HG03469 (cell line): ENCODE data around the gene RPGR.

Experiments used
- ATAC-seq: cut with Tn5 transposase; IDR thresholded peaks from one replicate; pipeline ENCODE4 v1.9.1; 2021; ENCODE audit warnings: mild to moderate bottlenecking, moderate library complexity, moderate number of reproducible peaks; ENCODE audit not compliant: unreplicated experiment

Gene RPGR

DNA sequence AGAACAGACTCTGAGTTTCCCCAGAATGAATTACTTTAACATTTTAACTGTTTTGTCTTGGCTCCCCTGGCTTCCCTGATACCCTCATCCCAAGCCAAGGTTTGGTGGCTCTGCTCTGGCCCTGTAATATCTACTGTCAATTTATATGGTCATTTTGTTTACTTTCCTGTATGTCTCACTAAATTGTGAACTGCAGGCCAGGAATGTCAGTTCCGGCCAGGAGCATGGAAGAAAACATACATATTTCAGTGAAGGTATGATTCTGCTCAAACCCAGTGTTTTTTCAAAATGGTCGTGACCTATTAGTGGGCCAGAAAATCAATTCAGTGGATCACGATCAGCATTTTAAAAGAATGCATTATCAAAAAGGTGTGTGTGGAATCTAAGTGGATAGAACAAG is 1.2 kb downstream of the RPGR start:
- ATAC-seq = no peak

DNA sequence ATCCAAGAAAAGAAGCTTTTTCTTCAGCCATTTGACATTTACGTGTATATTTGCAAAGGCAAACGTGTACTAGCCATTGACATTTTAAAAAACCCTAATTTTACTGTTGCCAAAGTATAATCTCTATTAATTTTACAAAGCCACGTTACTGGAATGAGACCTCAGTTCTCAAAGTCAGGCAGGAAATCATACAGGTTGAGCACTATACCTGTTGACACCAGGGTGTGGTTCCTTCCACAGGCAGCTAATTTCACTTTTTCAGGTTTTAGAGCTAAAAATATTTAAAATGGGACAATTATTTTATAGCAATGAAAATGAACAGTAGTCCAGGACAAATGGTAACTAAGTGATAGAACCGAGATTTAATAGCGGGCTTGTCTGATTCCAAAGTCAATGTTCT is 6.5 kb downstream of the RPGR start:
- no peak for ATAC-seq

DNA sequence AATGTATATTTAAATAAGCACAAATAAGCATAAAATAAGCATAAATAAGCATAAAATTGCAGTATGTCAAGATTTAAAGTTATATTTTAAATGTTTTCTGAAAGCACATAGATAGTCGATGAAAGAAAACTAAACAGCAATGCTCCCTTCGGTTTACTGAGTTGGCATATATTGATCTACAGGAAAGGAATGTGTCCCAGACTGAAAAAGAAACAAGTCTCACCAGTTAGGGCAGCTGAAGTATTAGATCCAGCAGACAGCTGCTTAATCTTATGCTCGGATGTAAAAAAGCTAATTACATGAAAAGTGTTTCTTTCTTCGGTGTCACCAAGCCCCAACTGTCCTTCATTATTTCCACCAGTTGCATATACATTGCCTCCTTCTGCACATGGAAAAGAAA is 8.7 kb downstream of the RPGR start:
- ATAC-seq = no peak

DNA sequence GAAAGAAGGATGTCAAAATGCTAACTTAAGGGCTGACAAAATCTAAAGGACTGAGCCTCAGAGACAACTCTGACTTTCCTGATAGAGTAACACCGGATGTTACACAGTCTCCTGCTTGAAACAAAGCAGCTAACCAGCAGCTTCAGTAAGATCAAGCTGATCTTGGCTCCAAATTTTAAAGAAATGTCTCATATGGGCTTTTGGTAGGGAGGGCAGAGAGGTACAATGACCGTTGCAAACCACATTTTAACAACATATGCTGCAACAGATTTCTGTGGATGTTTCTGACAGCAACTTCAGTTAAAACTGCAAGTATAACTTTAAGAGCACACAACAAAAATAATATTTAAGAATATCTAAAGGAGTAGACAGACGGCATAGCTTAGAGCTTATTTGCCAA is 9.1 kb downstream of the RPGR start:
- ATAC-seq = no peak

DNA sequence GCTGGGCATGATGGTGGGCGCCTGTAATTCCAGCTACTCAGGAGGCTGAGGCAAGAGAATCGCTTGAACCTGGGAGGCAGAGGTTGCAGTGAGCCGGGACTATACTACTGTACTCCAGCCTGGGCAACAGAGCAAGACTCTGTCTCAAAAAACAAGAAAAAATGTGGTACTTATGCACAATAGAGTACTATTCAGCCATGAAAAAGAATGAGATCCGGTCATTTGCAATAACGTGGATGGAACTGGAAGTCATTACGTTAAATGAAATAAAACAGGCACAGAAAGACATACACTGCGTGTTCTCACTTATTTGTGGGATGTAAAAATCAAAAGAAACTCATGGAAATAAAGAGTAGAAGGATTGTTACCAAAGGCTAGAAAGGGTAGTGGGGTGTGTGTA is 12.1 kb downstream of the RPGR start:
- no peak for ATAC-seq

DNA sequence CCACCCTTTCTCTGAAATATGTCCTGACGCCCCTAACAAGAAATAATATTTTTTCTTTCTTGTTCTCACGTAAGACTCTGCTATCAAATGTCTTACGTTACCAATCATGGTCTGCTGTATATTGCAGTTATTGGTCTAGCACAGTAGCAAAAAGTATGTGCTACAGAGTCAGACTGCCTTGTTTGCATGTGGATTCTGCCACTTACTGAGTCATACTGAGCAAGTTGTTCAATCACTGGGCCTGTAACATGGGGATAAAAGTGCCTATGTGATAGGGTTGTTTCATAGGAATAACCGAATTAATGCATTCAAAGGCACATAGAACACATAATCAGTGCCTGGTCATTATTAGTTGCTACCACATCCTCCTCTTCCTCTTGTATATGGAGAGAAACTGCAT is 14.1 kb downstream of the RPGR start:
- no peak for ATAC-seq

DNA sequence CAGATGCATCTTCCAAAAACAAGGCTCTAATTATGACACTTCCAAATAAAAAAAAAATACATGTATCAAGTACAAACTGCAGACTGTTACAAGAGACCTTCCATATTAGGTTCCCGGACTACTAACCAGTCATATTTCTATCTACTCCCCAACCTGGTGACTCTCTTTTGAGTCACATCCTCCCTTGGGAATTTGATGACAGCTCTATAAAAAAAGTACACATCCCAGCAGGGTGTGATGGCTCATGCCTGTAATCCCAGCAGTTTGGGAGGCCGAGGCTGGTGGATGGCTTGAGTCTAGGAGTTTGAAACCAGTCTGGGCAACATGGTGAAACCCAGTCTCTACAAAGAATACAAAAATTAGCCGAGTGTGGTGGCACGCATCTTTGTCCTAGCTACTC is 14.9 kb downstream of the RPGR start:
- no peak for ATAC-seq

DNA sequence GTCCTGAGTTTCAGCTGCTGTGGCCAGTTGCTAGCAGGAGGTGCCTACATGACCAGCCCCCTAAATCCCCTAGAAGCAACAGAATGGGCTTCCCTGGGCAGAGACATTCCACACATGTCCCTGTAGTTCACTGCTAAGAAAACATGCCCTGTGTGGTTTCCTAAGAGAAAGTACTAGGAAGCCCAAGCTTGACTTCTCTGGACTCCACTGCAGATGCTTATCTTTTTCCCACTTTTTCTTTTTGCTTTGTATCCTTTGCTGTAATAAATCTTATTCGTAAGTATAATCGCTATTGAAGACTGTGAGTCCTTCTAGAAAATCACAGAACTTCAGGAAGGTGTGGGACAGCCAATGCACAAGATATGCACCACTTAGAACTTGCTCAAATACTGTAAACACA is 15.6 kb downstream of the RPGR start:
- no peak for ATAC-seq

DNA sequence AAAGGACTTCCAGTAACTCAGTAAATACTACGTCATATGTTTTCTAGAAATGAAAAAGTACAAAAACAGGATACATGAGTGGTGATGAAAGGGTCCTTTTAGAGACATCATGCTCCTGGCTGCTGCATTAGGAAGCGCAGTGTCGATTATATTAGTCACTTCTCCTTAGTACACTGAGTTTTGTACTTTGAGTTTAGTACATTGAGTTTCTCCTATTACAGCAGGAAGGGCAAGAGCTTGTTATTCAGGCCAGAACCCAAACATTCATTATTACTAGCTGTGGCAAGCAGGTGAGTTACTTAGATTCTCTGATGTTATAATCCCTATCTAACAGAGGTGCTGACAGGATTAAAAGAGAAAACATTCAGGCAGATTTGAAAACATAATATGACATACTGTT is 21.3 kb downstream of the RPGR start:
- no peak for ATAC-seq

DNA sequence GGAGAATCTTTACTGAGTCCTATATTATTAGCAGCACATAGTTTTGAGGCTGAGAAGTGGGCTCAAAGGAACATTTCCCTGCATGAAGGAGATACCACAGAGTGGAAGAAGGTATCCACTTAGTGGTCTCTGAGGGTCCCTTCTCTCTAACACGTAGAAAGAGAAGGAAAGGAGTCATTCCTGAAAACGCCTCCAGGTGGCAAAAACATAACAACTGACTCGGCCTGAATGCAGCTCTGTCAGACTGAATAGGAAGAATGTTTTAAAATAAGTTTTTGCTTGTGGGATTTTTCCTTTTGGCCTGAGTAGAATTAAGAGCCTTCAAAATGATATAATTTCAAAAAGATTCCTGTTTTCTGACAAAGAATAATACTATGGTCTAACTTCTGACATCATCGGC is 23.3 kb downstream of the RPGR start:
- no peak for ATAC-seq

DNA sequence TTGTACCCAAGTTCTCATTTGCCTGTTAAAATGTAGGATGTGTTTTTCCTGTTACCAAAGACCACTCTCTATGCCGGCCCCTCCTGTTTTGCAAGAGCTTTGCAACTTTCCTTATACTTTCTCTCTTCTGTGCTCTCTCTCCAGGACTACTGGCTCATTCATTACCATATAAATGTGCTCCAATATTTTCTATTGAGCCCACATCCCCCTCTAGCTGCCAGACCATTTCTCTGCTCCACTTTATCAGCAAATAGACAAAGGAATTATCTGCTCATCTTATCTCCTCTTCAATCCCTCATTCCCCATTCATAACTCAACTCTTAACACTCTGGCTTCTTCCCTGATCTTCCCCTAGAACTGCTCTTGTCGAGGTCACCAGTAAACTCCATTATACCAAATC is 33.6 kb downstream of the RPGR start:
- ATAC-seq = no peak

DNA sequence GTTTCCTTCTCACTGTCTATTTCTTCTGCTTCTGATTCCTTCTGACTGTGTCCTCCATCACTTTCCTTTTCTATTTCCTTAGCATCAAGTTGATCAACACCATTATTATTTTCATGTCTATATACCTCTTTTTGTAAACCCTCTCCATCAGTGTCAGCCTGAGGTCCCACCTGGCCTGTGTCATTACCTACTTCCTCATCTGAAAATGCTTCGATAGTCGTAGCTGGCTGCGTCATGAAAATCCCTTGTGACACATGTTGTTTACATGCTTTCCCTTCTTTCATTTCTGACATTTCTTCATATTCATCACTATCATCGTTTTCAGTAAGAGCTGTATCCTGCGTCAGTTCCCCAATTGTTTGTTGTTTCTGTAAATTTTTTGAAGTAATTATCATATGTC is 39.6 kb downstream of the RPGR start:
- no peak for ATAC-seq

DNA sequence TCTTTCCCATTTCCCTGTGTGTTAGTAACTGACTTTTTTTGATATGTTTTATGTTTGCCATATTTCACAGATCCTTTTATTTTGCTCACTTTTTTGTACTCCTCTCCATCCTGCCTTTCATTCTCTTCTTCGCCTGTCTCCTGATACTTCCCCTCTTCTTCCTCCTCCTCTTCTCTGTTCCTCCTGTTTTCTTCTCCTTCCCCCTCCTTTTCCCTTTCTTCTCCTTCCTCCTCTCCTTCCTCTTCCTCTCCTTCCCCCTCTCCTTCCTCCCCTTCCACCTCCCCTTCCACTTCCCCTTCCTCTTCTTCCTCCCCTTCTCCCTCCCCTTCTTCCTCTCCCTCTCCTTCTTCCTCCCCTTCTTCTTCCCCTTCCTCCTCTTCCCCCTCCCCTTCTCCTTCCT is 41.7 kb downstream of the RPGR start:
- ATAC-seq = no peak

DNA sequence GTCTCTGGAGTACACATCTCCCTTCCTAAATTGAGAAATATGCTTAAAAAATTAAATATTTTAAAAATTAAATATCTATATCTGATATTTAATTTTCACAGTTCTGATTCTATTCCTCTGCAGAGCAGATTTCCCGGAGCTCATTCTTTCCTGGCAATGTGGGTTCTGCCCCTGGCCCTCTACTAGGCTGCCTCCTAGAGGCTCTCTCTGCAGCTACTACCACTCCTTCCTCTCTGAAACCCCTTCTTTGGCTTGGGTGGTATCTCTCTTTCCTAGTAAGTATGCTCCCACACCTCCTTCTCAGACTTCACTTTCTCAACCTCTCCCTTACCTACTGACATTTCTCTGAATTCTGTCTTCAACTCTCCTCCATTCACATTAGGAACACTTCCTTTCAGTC is 45.3 kb downstream of the RPGR start:
- no peak for ATAC-seq

DNA sequence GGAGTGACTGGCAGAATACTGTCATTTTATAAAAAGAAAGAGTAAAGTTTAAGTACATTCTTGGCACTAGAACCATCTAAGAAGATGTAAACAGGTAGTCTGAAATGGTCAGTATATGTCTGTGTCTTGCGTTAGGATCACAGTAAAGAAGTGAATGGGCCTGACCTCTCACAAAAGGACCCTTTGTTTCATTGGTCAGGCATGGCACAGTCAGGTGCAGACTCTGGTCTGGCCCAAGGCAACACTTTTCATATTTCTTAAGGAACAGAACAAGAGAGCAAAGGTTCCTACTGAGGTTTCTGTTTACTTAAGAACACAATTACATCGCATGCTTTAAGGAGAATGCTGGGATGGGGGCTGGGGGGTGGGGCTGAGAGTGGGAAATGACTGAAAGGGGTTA is 48.1 kb downstream of the RPGR start:
- ATAC-seq = no peak

DNA sequence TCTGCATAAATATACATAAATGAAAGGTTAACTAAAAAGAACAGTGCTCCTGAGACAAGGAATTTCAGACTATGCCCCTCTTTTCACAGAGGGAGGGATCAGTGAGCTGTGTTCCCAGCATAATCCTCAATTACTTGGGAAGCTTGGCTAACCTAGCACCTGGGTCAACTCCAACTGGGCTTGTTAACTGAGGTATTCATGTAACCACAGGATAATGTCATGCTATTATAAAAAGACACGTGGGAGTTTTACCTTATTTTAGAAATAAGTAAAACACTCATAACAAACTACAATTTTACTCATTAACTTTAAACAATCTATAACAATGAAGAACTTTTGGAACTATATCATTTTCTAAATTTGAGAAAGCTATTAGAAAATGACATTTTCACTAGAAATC is 48.6 kb downstream of the RPGR start:
- ATAC-seq = no peak

DNA sequence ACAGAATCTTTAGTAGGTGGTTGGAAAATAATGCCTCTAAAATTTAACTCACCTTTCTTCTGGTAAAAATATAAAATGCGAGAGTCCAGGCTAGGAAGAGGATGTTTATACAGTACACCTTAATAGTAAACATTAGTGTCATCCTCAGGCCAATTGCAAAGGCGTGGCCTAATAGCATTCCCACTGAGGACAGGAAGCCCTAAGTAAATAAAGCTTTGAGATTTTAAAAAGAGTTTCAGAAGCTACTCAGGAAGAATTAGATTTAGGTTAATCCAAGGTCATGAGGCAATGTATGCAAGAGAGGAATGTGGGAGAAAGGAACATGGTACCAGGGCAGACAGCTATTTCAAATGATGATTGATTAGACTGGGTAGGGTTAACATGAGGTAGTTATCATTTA is 49.5 kb downstream of the RPGR start:
- ATAC-seq = no peak

DNA sequence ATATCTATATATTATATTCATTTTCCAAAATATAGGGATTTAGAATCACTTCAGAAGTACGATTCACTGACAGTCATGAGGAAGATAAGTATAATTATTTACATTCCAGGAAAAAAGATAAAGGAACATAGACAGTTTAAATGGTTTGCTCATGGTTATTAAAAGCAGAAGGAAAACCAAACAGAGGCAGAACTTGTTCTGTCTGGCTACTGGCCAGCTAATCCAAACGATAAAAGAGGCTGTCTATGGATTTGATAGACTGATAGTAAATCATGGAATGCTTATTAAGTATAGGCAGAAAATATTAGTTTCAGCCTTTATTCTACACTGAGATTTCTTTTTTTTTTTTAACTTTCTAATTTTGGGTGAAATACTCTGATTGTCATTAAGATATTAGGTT is 50.2 kb downstream of the RPGR start:
- no peak for ATAC-seq

DNA sequence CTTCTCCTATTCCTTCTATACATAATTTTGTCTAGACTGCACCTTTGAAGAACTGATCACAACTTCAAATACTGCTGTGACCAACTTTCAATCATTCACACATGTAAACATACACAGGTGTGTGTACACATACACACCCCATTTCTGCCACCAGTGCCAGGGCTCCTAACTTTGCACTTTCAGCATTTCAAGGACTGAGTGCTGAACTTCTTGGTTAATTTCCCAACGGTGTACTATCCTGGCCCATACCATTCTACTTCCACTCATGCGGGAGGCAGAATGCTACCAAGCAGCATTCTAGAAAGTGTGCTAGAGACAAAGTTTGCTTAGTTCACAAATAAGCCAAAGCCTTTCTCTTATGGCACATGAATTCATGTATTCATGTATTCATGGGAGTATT is 51.2 kb downstream of the RPGR start:
- no peak for ATAC-seq

DNA sequence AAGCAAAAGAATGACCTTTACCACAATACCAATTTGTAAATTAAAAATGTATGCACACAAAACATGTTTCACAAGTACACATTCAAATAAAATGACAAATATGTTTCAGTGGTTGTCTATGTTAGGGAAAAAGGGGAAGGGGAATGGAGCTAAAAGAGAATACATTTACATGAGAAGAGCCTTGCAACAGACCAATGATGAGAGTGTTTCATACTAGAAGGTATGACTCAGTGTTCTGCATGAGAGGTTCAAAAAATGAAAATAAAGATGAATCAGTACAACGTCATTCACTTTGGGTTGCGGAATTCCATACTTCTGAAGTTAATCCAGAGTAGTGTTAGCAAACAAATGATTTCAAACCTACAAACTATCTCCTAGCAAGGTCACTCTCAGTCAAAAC is 51.7 kb downstream of the RPGR start:
- no peak for ATAC-seq

DNA sequence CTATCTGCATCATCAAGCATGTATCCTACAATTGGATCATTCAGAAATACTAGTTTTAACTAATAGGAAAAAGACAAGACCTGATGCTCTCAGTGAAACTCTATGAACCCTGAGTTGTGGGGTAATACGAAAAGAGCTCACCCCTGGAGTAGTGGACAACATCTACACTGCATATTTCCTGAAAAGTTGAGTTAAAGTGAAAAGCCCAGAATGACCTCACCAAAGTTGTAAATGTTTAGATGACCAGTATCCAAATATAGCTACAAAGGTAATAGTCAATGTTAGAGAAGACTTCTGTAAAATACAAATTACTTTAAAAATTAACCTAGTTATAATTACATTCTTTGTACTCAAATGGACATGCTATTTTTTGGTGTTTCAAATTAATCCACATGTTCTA is 53.9 kb downstream of the RPGR start:
- ATAC-seq = no peak

DNA sequence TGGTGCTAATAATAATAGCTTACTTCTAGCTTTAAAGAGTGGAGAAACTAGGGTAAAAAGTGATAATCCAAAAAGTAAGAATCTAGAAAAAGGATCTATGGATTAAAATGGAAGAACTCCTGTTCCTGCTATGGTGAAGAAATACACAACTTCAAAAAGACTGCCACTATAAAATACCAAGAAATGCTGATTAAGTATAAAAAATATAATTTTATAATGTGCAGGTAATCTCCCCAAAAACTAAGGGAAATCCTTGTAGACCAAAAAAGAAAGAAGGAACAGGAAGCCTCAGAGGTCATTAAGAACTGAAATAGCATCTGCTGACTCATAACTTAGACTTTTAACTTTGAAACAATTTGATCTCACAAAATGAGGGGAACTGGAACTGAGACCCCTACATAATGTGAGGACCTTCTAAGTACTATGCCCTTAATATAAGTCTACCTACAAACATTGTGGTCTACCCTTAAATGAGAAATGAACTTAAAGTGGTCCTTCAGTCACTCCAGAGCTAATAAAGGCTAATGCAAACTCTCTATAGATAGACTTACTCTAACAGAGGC is 56.1 kb downstream of the RPGR start:
- peak; percentile 63 for ATAC-seq

DNA sequence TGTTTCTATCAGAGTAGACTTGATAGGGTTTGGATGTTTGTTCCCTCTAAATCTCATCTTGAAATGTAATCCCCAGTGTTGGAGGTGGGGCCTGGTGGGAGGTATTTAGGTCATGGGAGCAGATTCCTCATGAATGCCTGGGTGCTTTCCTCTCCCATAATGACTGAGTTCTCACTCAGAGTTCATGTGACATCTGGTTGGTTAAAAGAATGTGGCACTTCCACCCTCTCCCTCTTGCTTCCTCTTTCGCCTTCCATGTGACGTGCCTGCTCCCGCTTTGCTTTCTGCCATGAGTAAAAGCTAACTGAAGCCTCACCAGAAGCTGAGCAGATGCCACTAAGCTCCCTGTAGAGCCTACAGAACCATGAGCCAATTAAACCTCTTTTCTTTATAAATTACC is 59.3 kb downstream of the RPGR start:
- no peak for ATAC-seq
